GM19238 (cell line): ENCODE data around the gene USP24.
"Not testable (repeated sequence)": the region's sequence is repeated elsewhere in the genome, so short reads cannot be mapped to it uniquely, and the experiment has no call there.

ENCODE experiments used
- DNase-seq: peaks from one replicate; pipeline ENCODE4 v3.0.0; 2011; ENCODE audit warnings: low spot score; ENCODE audit not compliant: insufficient read length

USP24 gene

GRCh38 chr1:55039342-55040082, 175.7 kb downstream of the USP24 start, which contains the start of gene PCSK9:
PCSK9 (plus strand) TSS chr1:55039548; CDS start chr1:55039838, 290 bp downstream.
- DNase-seq = no peak

GRCh38 chr1:55038974-55039341, 176.2 kb downstream of the USP24 start:
- DNase-seq = no peak

- no peak for DNase-seq
Observed at GRCh38 chr1:55038552-55038838, 176.7 kb downstream of the USP24 start.

- DNase-seq = no peak
Observed at GRCh38 chr1:55037733-55038551, 177.2 kb downstream of the USP24 start.

GRCh38 chr1:55035904-55036303, 179.3 kb downstream of the USP24 start:
- no peak for DNase-seq

- DNase-seq = no peak
Observed at GRCh38 chr1:55034476-55035133, 180.6 kb downstream of the USP24 start.

GRCh38 chr1:55033265-55033614, 181.9 kb downstream of the USP24 start:
- no peak for DNase-seq

GRCh38 chr1:55031098-55031497, 184.1 kb downstream of the USP24 start:
- DNase-seq = not testable (repeated sequence)

GRCh38 chr1:55026682-55027081, 188.5 kb downstream of the USP24 start:
- DNase-seq = not testable (repeated sequence)

GRCh38 chr1:55024163-55024562, 191.0 kb downstream of the USP24 start:
- not testable (repeated sequence) for DNase-seq

- peak; percentile 76 for DNase-seq
Observed at GRCh38 chr1:55021942-55022546, 193.1 kb downstream of the USP24 start.

GRCh38 chr1:55018395-55018794, 196.8 kb downstream of the USP24 start:
- DNase-seq = no peak
